DND-41 (cell line): Measurements from ENCODE around the gene ERF.
A peak's percentile ranks its signal among the peaks of the same experiment; 100 is the strongest.

Experiments used
- ATAC-seq: fragments of 200-7000 bp; cut with Tn5 transposase; 3 replicates; pipeline ENCODE4 v1.9.1; 2021; ENCODE audit warnings: low read depth; ENCODE audit not compliant: insufficient read depth
- DNase-seq: peaks from one replicate; pipeline ENCODE4 v3.0.0-alpha.2; 2020
- H2AFZ ChIP-seq: 2 replicates; pipeline ENCODE4 v1.6.0; 2012; ENCODE audit warnings: low read depth, low read length
- H3K27ac ChIP-seq: 2 replicates; pipeline ENCODE4 v1.5.1; 2012; ENCODE audit warnings: low read length, inconsistent platforms
- H3K27me3 ChIP-seq: fragments of 200-600 bp; sonication (generic); 2 replicates; pipeline ENCODE4 v1.6.0; 2012; ENCODE audit warnings: low read length, mild to moderate bottlenecking, inconsistent platforms; ENCODE audit not compliant: insufficient read depth, poor library complexity
- H3K36me3 ChIP-seq: 2 replicates; pipeline ENCODE4 v1.5.1; 2012; ENCODE audit warnings: low read length, inconsistent platforms; ENCODE audit not compliant: insufficient read depth
- H3K4me1 ChIP-seq: 2 replicates; pipeline ENCODE4 v1.5.1; 2012; ENCODE audit warnings: mild to moderate bottlenecking, low read length; ENCODE audit not compliant: insufficient read depth
- H3K4me2 ChIP-seq: 2 replicates; pipeline ENCODE4 v1.6.0; 2012; ENCODE audit warnings: mild to moderate bottlenecking, moderate library complexity, low read length, inconsistent platforms; ENCODE audit not compliant: insufficient read depth
- H3K4me3 ChIP-seq, 2 experiments: fragments of 200-600 bp in 1 of 2; shearing (Covaris generic) in 1 of 2; 2 replicates each; pipeline ENCODE4 v1.5.1; 2012 to 2016; ENCODE audit warnings: inconsistent platforms in 2 of 2, low read length in 2 of 2, mild to moderate bottlenecking in 2 of 2, low read depth in 1 of 2, moderate library complexity in 1 of 2
- H3K79me2 ChIP-seq: 2 replicates; pipeline ENCODE4 v1.6.0; 2012; ENCODE audit warnings: low read length, inconsistent platforms; ENCODE audit not compliant: insufficient read depth
- H3K9ac ChIP-seq: 2 replicates; pipeline ENCODE4 v1.6.0; 2012; ENCODE audit warnings: low read depth, mild to moderate bottlenecking, inconsistent platforms, low read length, moderate library complexity
- H3K9me3 ChIP-seq: 2 replicates; pipeline ENCODE4 v1.5.1; 2012; ENCODE audit warnings: low read length, moderate library complexity, mild to moderate bottlenecking, inconsistent platforms; ENCODE audit not compliant: insufficient read depth, severe bottlenecking
- H4K20me1 ChIP-seq: 2 replicates; pipeline ENCODE4 v1.6.0; 2012; ENCODE audit warnings: low read length; ENCODE audit not compliant: insufficient read depth
- CTCF ChIP-seq: IDR thresholded peaks from 2 replicates; pipeline ENCODE4 v1.5.1; 2012; ENCODE audit warnings: borderline replicate concordance, low read length, moderate library complexity, mild to moderate bottlenecking; ENCODE audit not compliant: poor library complexity, severe bottlenecking; ENCODE audit errors: extremely low read depth
- EZH2 ChIP-seq: IDR thresholded peaks from 3 replicates; pipeline ENCODE4 v1.6.1; 2012; ENCODE audit warnings: borderline replicate concordance, low read depth, mild to moderate bottlenecking, moderate library complexity, low read length, inconsistent platforms; ENCODE audit not compliant: severe bottlenecking

Gene ERF

GRCh38 chr19:42279155-42279901 is 24.4 kb upstream of the ERF start:
- H4K20me1 ChIP-seq: 0 out of 2 replicates have a peak, but pooled peaks cover 7% of the 10 kb centered on the region
- H3K9ac ChIP-seq: peak overlapping the region; percentile 79
- H3K4me2 ChIP-seq: peak overlapping the region; percentile 76
- DNase-seq (no peak), ATAC-seq (no peak)
- H3K4me1 ChIP-seq: peaks cover 47% of the 10 kb centered on the region
- H3K9me3 ChIP-seq: no peaks in the 10 kb centered on the region
- H3K4me3 ChIP-seq: peak overlapping the region; percentile 53 to 73; a peak in 3 of 4 replicates
- TF ChIP-seq EZH2 (no peak), CTCF (no peak)
- peak overlapping the region; percentile 87 for H3K27ac ChIP-seq
- no peaks in the 10 kb centered on the region for H3K27me3 ChIP-seq
- H3K79me2 ChIP-seq: peaks cover 25% of the 10 kb centered on the region
- peak overlapping the region; percentile 77 for H2AFZ ChIP-seq
- H3K36me3 ChIP-seq: peaks cover 10% of the 10 kb centered on the region

GRCh38 chr19:42278452-42279154 is 23.7 kb upstream of the ERF start:
- peaks cover 47% of the 10 kb centered on the region for H3K4me1 ChIP-seq

DNA sequence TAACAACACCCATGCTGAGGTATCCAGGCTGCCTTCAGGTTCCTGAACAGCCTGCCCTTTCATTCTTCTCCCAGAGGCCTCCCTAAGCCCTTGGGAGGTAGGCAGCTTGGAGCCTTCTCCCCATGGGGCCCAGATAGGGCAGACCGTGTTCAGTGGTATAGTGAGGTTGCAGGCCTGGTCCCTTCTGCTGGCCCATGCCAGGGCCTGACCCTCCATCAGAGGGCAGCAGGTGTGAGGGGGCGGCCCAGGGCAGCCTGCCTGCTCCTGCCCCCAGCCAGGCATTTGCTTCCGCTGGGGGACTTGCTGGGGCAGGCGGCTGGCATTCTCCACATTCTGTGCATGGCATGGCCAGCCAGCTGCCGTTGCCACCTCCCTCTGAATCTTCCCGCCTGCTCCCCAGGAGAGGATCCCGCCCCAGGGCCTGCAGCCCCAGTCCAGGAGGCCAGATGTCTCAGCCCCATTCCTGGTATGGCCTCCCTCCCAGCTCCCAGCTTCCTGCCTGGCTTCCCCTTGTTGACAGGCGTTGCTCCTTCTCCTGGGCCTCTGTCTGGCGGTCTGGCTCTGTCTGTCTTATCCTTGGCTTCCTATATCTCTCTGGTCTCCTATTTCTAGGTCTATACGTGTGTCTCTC is 23.0 kb upstream of the ERF start:
- Histone ChIP-seq H3K9me3 (no peaks in the 10 kb centered on the region), H3K4me2 (no peak overlapping the region), H3K27ac (peak overlapping the region; percentile 87; the same call in 1 of the 2 replicates), H3K4me3 (no peak overlapping the region), H3K79me2 (peaks cover 21% of the 10 kb centered on the region), H3K27me3 (no peaks in the 10 kb centered on the region), H3K4me1 (peaks cover 40% of the 10 kb centered on the region), H2AFZ (no peak overlapping the region), H3K36me3 (peaks cover 24% of the 10 kb centered on the region), H4K20me1 (0 out of 2 replicates have a peak, but pooled peaks cover 2% of the 10 kb centered on the region), H3K9ac (peak overlapping the region; percentile 79; the same call in 1 of the 2 replicates)
- TF ChIP-seq CTCF (no peak), EZH2 (no peak)
- DNase-seq (no peak), ATAC-seq (no peak)

More at GRCh38 chr19:42278452-42279154, 23.7 kb upstream of the ERF start:
- DNase-seq (no peak), ATAC-seq (no peak)
- TF ChIP-seq CTCF (no peak), EZH2 (no peak)
- Histone ChIP-seq H4K20me1 (0 out of 2 replicates have a peak, but pooled peaks cover 7% of the 10 kb centered on the region), H3K79me2 (peaks cover 25% of the 10 kb centered on the region), H3K27ac (peak overlapping the region; percentile 87), H3K9me3 (no peaks in the 10 kb centered on the region), H3K27me3 (no peaks in the 10 kb centered on the region), H3K9ac (peak overlapping the region; percentile 79), H3K4me2 (peak overlapping the region; percentile 76), H3K4me3 (peak overlapping the region in 1 of 2 experiments; percentile 73; a peak in 2 of 4 replicates), H3K36me3 (peaks cover 18% of the 10 kb centered on the region), H2AFZ (no peak overlapping the region)
